H1 (cell line): ENCODE measurements around the gene OOSP2. TPM values are rescaled to one million over a fixed set of nuclear protein-coding genes. Genes with fewer than 3 reads are reported as not detected.

ENCODE experiments used
- BCL11A ChIP-seq, 2 experiments: IDR thresholded peaks; one replicate each; pipeline ENCODE4 v1.6.1; 2011; ENCODE audit warnings: low read depth in 2 of 2, low read length in 2 of 2, mild to moderate bottlenecking in 2 of 2
- BRCA1 ChIP-seq: IDR thresholded peaks from 2 replicates; pipeline ENCODE4 v1.6.1; 2012; ENCODE audit warnings: low read depth, low read length, improper control_type of control experiment
- CREB1 ChIP-seq: IDR thresholded peaks from 2 replicates; pipeline ENCODE4 v1.6.1; 2012; ENCODE audit warnings: inconsistent platforms
- EGR1 ChIP-seq: IDR thresholded peaks from 2 replicates; pipeline ENCODE4 v1.6.1; 2011; ENCODE audit warnings: low read depth, low read length, borderline replicate concordance
- POU5F1 ChIP-seq: IDR thresholded peaks from 2 replicates; pipeline ENCODE4 v1.6.1; 2011; ENCODE audit warnings: low read depth, mild to moderate bottlenecking, low read length, moderate library complexity
- TAF1 ChIP-seq: IDR thresholded peaks from 2 replicates; pipeline ENCODE4 v1.6.1; 2011; ENCODE audit warnings: mild to moderate bottlenecking, low read depth, low read length
- polyA plus RNA-seq, 7 experiments: library from polyadenylated mRNA; depleted of rRNA in 3 of 7; stranded (reverse) in 5 of 7; unstranded in 2 of 7; fragments of >200 nt in 5 of 7; fragments of 200-250 nt in 2 of 7; gene quantifications; 1 replicate in 5 of 7; 2 replicates in 1 of 7; 4 replicates in 1 of 7; pipeline versions ENCODE4 v1.2.1 to v1.2.3, GENCODE V29; 2011 to 2013; ENCODE audit warnings: missing spikeins in 2 of 7, mixed read lengths in 2 of 7
- total RNA-seq: library from RNA; stranded (reverse); fragmentation: NEBNext Ultra II Directional; extraction: Animal tissue kit (Norgen Biotek cat#: 25700); gene quantifications from 2 replicates; pipeline ENCODE4 v1.2.1, GENCODE V29; 2021
- TF ChIP-seq, protein P1 (sequence below), 3 experiments: IDR thresholded peaks; 1 replicate in 2 of 3; 2 replicates in 1 of 3; pipeline versions ENCODE4 v1.5.1 to v1.6.1; 2011; ENCODE audit warnings: low read length in 3 of 3, mild to moderate bottlenecking in 3 of 3, inconsistent platforms in 2 of 3, low read depth in 1 of 3, moderate library complexity in 1 of 3; ENCODE audit not compliant: insufficient read depth in 1 of 3; ENCODE audit errors: control extremely low read depth in 1 of 3
- TF ChIP-seq, protein P2 (sequence below): IDR thresholded peaks from 2 replicates; pipeline ENCODE4 v1.6.1; 2012; ENCODE audit warnings: low read length, inconsistent platforms

OOSP2 gene
- total and polyA plus RNA-seq, 2 of the 8 experiments (the other 6 are each of a cell fraction or from before 2014, with no cell fraction given): not detected

DNA sequence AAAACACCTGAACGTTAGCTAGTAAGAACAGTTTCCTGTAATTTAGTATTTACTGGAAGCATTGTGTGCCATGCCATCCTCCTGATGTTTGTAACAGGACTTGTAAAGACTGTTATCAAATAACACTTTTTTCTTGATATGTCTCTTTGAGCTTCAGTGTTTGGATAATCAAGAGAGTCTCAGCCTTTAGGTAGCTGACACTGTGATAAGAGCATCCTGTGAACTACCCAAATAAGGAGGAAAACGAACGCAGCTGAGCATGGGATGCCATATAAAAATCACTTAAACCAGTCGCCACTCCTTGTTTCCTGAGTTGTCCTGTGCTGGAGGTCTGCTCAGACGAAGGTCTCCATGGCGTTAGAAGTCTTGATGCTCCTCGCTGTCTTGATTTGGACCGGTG lies at the start of gene OOSP2 (continued):
- TF ChIP-seq, protein P1, sequence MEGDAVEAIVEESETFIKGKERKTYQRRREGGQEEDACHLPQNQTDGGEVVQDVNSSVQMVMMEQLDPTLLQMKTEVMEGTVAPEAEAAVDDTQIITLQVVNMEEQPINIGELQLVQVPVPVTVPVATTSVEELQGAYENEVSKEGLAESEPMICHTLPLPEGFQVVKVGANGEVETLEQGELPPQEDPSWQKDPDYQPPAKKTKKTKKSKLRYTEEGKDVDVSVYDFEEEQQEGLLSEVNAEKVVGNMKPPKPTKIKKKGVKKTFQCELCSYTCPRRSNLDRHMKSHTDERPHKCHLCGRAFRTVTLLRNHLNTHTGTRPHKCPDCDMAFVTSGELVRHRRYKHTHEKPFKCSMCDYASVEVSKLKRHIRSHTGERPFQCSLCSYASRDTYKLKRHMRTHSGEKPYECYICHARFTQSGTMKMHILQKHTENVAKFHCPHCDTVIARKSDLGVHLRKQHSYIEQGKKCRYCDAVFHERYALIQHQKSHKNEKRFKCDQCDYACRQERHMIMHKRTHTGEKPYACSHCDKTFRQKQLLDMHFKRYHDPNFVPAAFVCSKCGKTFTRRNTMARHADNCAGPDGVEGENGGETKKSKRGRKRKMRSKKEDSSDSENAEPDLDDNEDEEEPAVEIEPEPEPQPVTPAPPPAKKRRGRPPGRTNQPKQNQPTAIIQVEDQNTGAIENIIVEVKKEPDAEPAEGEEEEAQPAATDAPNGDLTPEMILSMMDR (IDR thresholded peaks at IDR 0.05; ENCODE audit: control extremely low read depth in 1 of 3, insufficient read depth in 1 of 3, low read depth in 1 of 3, low read length in 3 of 3): no peak
- no peak for TF ChIP-seq BCL11A (IDR thresholded peaks at IDR 0.05; ENCODE audit: low read depth in 2 of 2, low read length in 2 of 2)
- no peak for TF ChIP-seq TAF1
- TF ChIP-seq POU5F1: no peak
- TF ChIP-seq CREB1: no peak
- TF ChIP-seq, protein P2, sequence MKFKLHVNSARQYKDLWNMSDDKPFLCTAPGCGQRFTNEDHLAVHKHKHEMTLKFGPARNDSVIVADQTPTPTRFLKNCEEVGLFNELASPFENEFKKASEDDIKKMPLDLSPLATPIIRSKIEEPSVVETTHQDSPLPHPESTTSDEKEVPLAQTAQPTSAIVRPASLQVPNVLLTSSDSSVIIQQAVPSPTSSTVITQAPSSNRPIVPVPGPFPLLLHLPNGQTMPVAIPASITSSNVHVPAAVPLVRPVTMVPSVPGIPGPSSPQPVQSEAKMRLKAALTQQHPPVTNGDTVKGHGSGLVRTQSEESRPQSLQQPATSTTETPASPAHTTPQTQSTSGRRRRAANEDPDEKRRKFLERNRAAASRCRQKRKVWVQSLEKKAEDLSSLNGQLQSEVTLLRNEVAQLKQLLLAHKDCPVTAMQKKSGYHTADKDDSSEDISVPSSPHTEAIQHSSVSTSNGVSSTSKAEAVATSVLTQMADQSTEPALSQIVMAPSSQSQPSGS: no peak
- TF ChIP-seq EGR1: no peak
- no peak for TF ChIP-seq BRCA1
